Karpas-422 (cell line): Measurements from ENCODE around the gene GPC1. TPM values are rescaled to one million over a fixed set of nuclear protein-coding genes. Genes with fewer than 3 reads are reported as not detected.

ENCODE experiments used
- DNase-seq: peaks from one replicate; pipeline ENCODE4 v3.0.0-alpha.2; 2015
- H2AFZ ChIP-seq: fragments of 200-600 bp; sonication (generic); 2 replicates; pipeline ENCODE4 v1.6.1; 2014; ENCODE audit warnings: antibody characterized with exemption, low read length, mixed read lengths
- H3K27ac ChIP-seq: fragments of 200-600 bp; sonication (generic); 2 replicates; pipeline ENCODE4 v1.5.1; 2014; ENCODE audit warnings: mild to moderate bottlenecking, low read length, moderate library complexity
- H3K27me3 ChIP-seq: fragments of 200-600 bp; sonication (generic); 2 replicates; pipeline ENCODE4 v1.6.1; 2014; ENCODE audit warnings: low read length, mixed read lengths
- H3K36me3 ChIP-seq: fragments of 200-600 bp; sonication (generic); 2 replicates; pipeline ENCODE4 v1.6.1; 2014; ENCODE audit warnings: low read length, mixed read lengths; ENCODE audit not compliant: insufficient read depth
- H3K4me1 ChIP-seq: fragments of 200-600 bp; sonication (generic); 2 replicates; pipeline ENCODE4 v1.6.1; 2014; ENCODE audit warnings: mild to moderate bottlenecking, low read length, mixed read lengths
- H3K4me2 ChIP-seq: fragments of 200-600 bp; sonication (generic); 2 replicates; pipeline ENCODE4 v1.6.1; 2014; ENCODE audit warnings: low read length, low read depth, mild to moderate bottlenecking; ENCODE audit not compliant: poor library complexity, severe bottlenecking
- H3K4me3 ChIP-seq: fragments of 200-600 bp; sonication (generic); 2 replicates; pipeline ENCODE4 v1.5.1; 2014; ENCODE audit warnings: mild to moderate bottlenecking, antibody characterized with exemption, low read length, mixed read lengths
- H3K79me2 ChIP-seq: fragments of 200-600 bp; sonication (generic); 2 replicates; pipeline ENCODE4 v1.6.1; 2014; ENCODE audit warnings: mild to moderate bottlenecking, low read length, mixed read lengths
- H3K9ac ChIP-seq: fragments of 200-600 bp; sonication (generic); 2 replicates; pipeline ENCODE4 v1.6.0; 2014; ENCODE audit warnings: low read length
- H3K9me2 ChIP-seq: fragments of 200-600 bp; sonication (generic), shearing (Covaris generic); replicated peaks from 2 replicates; pipeline ENCODE4 v1.6.0; 2014; ENCODE audit warnings: mild to moderate bottlenecking, low read length, moderate library complexity; ENCODE audit not compliant: insufficient read depth
- H3K9me3 ChIP-seq: fragments of 300-700, 200-600 bp; sonication (generic); 2 replicates; pipeline ENCODE4 v1.6.1; 2014; ENCODE audit warnings: low read length, mixed read lengths
- H4K20me1 ChIP-seq: fragments of 200-600 bp; sonication (generic); 2 replicates; pipeline ENCODE4 v1.6.1; 2014; ENCODE audit warnings: mild to moderate bottlenecking, antibody characterized with exemption, low read length, low read depth; ENCODE audit not compliant: insufficient read depth
- total RNA-seq: library from RNA; depleted of rRNA; stranded (reverse); fragments of >200 nt; shearing (Covaris generic); gene quantifications from 2 replicates; pipeline ENCODE4 v1.2.3, GENCODE V29; 2014; ENCODE audit warnings: low replicate concordance

The GPC1 gene
- total RNA-seq, 1 experiment from 2014 or later = 0.60 TPM

- no peaks in the 10 kb centered on the region for H4K20me1 ChIP-seq
- H3K9me3 ChIP-seq = no peaks in the 10 kb centered on the region
Measured at GRCh38 chr2:240390091-240391073, 45.1 kb upstream of the GPC1 start.

GRCh38 chr2:240391111-240392051 is 44.1 kb upstream of the GPC1 start:
- no peaks in the 10 kb centered on the region for H3K79me2 ChIP-seq
- no peaks in the 10 kb centered on the region for H3K9me3 ChIP-seq
- no peak overlapping the region for H3K9ac ChIP-seq
- no peak overlapping the region for H3K27ac ChIP-seq
- no peaks in the 10 kb centered on the region for H3K4me1 ChIP-seq
- DNase-seq = no peak
- H3K27me3 ChIP-seq = no peaks in the 10 kb centered on the region
- no peak overlapping the region for H3K4me2 ChIP-seq
- H4K20me1 ChIP-seq = no peaks in the 10 kb centered on the region; the same call in 1 of the 2 replicates
- no peak overlapping the region for H3K4me3 ChIP-seq
- H3K36me3 ChIP-seq = no peaks in the 10 kb centered on the region
- no peak overlapping the region for H2AFZ ChIP-seq
- H3K9me2 ChIP-seq = no peaks in the 10 kb centered on the region

More at GRCh38 chr2:240390091-240391073, 45.1 kb upstream of the GPC1 start:
- no peak overlapping the region for H3K4me3 ChIP-seq
- H2AFZ ChIP-seq = no peak overlapping the region
- no peak overlapping the region for H3K4me2 ChIP-seq
- H3K36me3 ChIP-seq = no peaks in the 10 kb centered on the region
- no peaks in the 10 kb centered on the region for H3K9me2 ChIP-seq
- no peak overlapping the region for H3K27ac ChIP-seq
- no peaks in the 10 kb centered on the region for H3K79me2 ChIP-seq
- no peaks in the 10 kb centered on the region for H3K27me3 ChIP-seq
- no peaks in the 10 kb centered on the region for H3K4me1 ChIP-seq
- H3K9ac ChIP-seq = no peak overlapping the region
- DNase-seq = no peak

- H3K4me2 ChIP-seq = no peak overlapping the region
- H3K4me1 ChIP-seq = no peaks in the 10 kb centered on the region
- H3K27me3 ChIP-seq = no peaks in the 10 kb centered on the region
- H3K9me3 ChIP-seq = no peaks in the 10 kb centered on the region
- no peak overlapping the region for H2AFZ ChIP-seq
- H3K79me2 ChIP-seq = no peaks in the 10 kb centered on the region
- H3K36me3 ChIP-seq = no peaks in the 10 kb centered on the region
- no peak overlapping the region for H3K9ac ChIP-seq
- DNase-seq = no peak
- no peaks in the 10 kb centered on the region for H3K9me2 ChIP-seq
- no peak overlapping the region for H3K27ac ChIP-seq
- H3K4me3 ChIP-seq = no peak overlapping the region
- no peaks in the 10 kb centered on the region; the same call in 1 of the 2 replicates for H4K20me1 ChIP-seq
Measured at GRCh38 chr2:240392084-240392947, 43.1 kb upstream of the GPC1 start.

- Histone ChIP-seq H3K79me2 (no peaks in the 10 kb centered on the region), H3K27ac (no peak overlapping the region)
- no peak for DNase-seq
Measured at GRCh38 chr2:240392948-240393830, 42.3 kb upstream of the GPC1 start.

GRCh38 chr2:240393831-240394410 is 41.5 kb upstream of the GPC1 start:
- Histone ChIP-seq H3K4me1 (no peaks in the 10 kb centered on the region), H3K4me3 (no peak overlapping the region), H3K27me3 (no peaks in the 10 kb centered on the region), H3K79me2 (no peaks in the 10 kb centered on the region), H2AFZ (no peak overlapping the region), H3K9me2 (no peaks in the 10 kb centered on the region), H3K27ac (no peak overlapping the region), H3K4me2 (no peak overlapping the region), H4K20me1 (no peaks in the 10 kb centered on the region; the same call in 1 of the 2 replicates), H3K36me3 (no peaks in the 10 kb centered on the region), H3K9ac (no peak overlapping the region), H3K9me3 (no peaks in the 10 kb centered on the region)
- DNase-seq = no peak

More at GRCh38 chr2:240392948-240393830, 42.3 kb upstream of the GPC1 start:
- Histone ChIP-seq H3K9me3 (no peaks in the 10 kb centered on the region), H3K4me1 (no peaks in the 10 kb centered on the region), H3K27me3 (no peaks in the 10 kb centered on the region), H3K9ac (no peak overlapping the region), H3K9me2 (no peaks in the 10 kb centered on the region), H3K36me3 (no peaks in the 10 kb centered on the region), H4K20me1 (no peaks in the 10 kb centered on the region; the same call in 1 of the 2 replicates), H3K4me2 (no peak overlapping the region), H3K4me3 (no peak overlapping the region), H2AFZ (no peak overlapping the region)

- Histone ChIP-seq H3K27ac (no peak overlapping the region), H3K79me2 (no peaks in the 10 kb centered on the region), H3K27me3 (no peaks in the 10 kb centered on the region), H2AFZ (no peak overlapping the region), H3K4me3 (no peak overlapping the region), H4K20me1 (no peaks in the 10 kb centered on the region; the same call in 1 of the 2 replicates), H3K9me2 (no peaks in the 10 kb centered on the region), H3K9ac (no peak overlapping the region), H3K4me1 (no peaks in the 10 kb centered on the region), H3K9me3 (no peaks in the 10 kb centered on the region), H3K4me2 (no peak overlapping the region), H3K36me3 (no peaks in the 10 kb centered on the region)
- no peak for DNase-seq
Measured at GRCh38 chr2:240394549-240394948, 40.9 kb upstream of the GPC1 start.

- no peaks in the 10 kb centered on the region for H3K4me1 ChIP-seq
- no peak for DNase-seq
- H3K9me2 ChIP-seq = no peaks in the 10 kb centered on the region
Measured at GRCh38 chr2:240395448-240395847, 40.0 kb upstream of the GPC1 start.

More at GRCh38 chr2:240395448-240395847, 40.0 kb upstream of the GPC1 start:
- H3K27me3 ChIP-seq = no peaks in the 10 kb centered on the region
- H3K4me2 ChIP-seq = no peak overlapping the region
- H3K9me3 ChIP-seq = no peaks in the 10 kb centered on the region
- H3K79me2 ChIP-seq = no peaks in the 10 kb centered on the region
- H2AFZ ChIP-seq = no peak overlapping the region
- no peak overlapping the region for H3K4me3 ChIP-seq
- no peaks in the 10 kb centered on the region for H3K36me3 ChIP-seq
- no peak overlapping the region for H3K9ac ChIP-seq
- no peaks in the 10 kb centered on the region; the same call in 1 of the 2 replicates for H4K20me1 ChIP-seq
- H3K27ac ChIP-seq = no peak overlapping the region
